GM12892 (cell line): ENCODE measurements around the gene HPN.

ENCODE experiments used
- POLR2A ChIP-seq: IDR thresholded peaks from 2 replicates; pipeline ENCODE4 v1.6.1; 2011; ENCODE audit warnings: low read depth, low read length, control low read depth
- POLR2AphosphoS5 ChIP-seq: IDR thresholded peaks from 2 replicates; pipeline ENCODE4 v1.6.1; 2011; ENCODE audit warnings: low read depth, low read length, control low read depth

- TF ChIP-seq POLR2AphosphoS5 = no peak
- TF ChIP-seq POLR2A = no peak
Observed at GRCh38 chr19:35044317-35045117, 3.0 kb downstream of the HPN start.
